Thoracic aorta (tissue), 2 donors: Measurements from ENCODE around the gene KRTAP4-16. TPM values are rescaled to one million over a fixed set of nuclear protein-coding genes. Genes with fewer than 3 reads are reported as not detected.
"Not testable (repeated sequence)": the region's sequence is repeated elsewhere in the genome, so short reads cannot be mapped to it uniquely, and the experiment has no call there.

Source experiments
- ATAC-seq: fragments of 150-250 bp; one replicate; pipeline ENCODE4 v1.8.0; 2017; ENCODE audit warnings: low read depth; ENCODE audit not compliant: insufficient number of reproducible peaks, low FRiP score
- DNase-seq: peaks from one replicate; pipeline ENCODE4 v3.0.0-alpha.2; 2020; ENCODE audit warnings: low spot score
- H3K27ac ChIP-seq, 2 donors: fragments of 200-600 bp; sonication (generic); 1 replicate in 1 of 2; 2 replicates in 1 of 2; pipeline ENCODE4 v1.5.1; 2016; ENCODE audit warnings: mild to moderate bottlenecking in 2 of 2, moderate library complexity in 2 of 2
- H3K27me3 ChIP-seq: fragments of 200-600 bp; sonication (generic); replicated peaks from 2 replicates; pipeline ENCODE4 v1.6.0; 2016; ENCODE audit warnings: mild to moderate bottlenecking; ENCODE audit not compliant: insufficient read depth
- H3K36me3 ChIP-seq: fragments of 200-600 bp; sonication (generic); one replicate; pipeline ENCODE4 v1.5.1; 2016
- H3K4me1 ChIP-seq, 2 donors: fragments of 200-600 bp; sonication (generic); 1 replicate in 1 of 2; 2 replicates in 1 of 2; pipeline versions ENCODE4 v1.5.1 to v1.6.0; 2016; ENCODE audit warnings: low read depth in 2 of 2, mild to moderate bottlenecking in 1 of 2; ENCODE audit not compliant: control insufficient read depth in 1 of 2
- H3K4me3 ChIP-seq: fragments of 200-600 bp; sonication (generic); 2 replicates; pipeline ENCODE4 v1.5.1; 2016; ENCODE audit warnings: mild to moderate bottlenecking
- H3K9me3 ChIP-seq: fragments of 200-600 bp; sonication (generic); 2 replicates; pipeline ENCODE4 v1.5.1; 2016
- total RNA-seq, 2 donors: library from RNA; depleted of rRNA; stranded (reverse); fragments of >200 nt; gene quantifications; one replicate each; pipeline versions ENCODE4 v1.1.0 to v1.2.3, GENCODE V29; 2016
- TF ChIP-seq, protein P1 (sequence below): fragments of 200-600 bp; sonication (generic); IDR thresholded peaks from one replicate; pipeline ENCODE4 v1.5.1; 2019; ENCODE audit warnings: antibody characterized with exemption

The KRTAP4-16 gene
- total RNA-seq, 2 donors from 2014 or later = not detected

DNA sequence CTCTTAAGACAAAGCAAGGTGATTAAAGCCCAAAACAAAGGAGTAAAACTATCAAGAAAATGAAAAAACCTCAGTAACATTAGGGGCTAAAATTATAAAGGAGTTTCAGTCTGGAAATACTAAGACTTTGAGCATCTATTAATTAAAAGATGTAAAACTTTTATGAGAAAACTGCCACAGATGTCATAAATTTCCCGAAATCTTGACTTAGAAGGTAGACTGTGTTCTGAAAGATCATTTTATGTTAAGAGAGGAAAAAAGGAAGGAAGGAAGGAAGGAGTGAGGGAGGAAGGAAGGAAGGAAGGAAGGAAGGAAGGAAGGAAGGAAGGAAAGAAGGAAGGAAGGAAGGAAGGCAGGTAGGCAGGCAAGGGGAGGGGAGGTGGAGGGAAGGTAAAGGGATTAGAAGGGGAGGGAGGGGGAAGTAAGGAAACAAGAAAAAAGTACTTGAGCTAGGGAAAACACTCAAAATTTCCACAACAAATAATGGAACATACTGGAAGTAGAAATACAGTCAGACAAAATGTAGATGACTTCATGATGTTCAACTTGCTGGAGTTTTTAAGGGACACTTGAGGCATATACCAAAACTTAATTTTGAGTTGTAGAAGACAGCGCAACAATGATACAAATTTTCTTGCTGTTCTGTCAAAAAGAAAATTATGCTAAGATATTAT, 45.7 kb upstream of the KRTAP4-16 start:
- Histone ChIP-seq H3K36me3 (no peaks in the 10 kb centered on the region), H3K27me3 (no peaks in the 10 kb centered on the region), H3K4me3 (no peak overlapping the region), H3K4me1 (no peaks in the 10 kb centered on the region), H3K9me3 (peaks cover 5% of the 10 kb centered on the region), H3K27ac (no peak overlapping the region)
- ATAC-seq (no peak), DNase-seq (no peak)
- TF ChIP-seq, protein P1, sequence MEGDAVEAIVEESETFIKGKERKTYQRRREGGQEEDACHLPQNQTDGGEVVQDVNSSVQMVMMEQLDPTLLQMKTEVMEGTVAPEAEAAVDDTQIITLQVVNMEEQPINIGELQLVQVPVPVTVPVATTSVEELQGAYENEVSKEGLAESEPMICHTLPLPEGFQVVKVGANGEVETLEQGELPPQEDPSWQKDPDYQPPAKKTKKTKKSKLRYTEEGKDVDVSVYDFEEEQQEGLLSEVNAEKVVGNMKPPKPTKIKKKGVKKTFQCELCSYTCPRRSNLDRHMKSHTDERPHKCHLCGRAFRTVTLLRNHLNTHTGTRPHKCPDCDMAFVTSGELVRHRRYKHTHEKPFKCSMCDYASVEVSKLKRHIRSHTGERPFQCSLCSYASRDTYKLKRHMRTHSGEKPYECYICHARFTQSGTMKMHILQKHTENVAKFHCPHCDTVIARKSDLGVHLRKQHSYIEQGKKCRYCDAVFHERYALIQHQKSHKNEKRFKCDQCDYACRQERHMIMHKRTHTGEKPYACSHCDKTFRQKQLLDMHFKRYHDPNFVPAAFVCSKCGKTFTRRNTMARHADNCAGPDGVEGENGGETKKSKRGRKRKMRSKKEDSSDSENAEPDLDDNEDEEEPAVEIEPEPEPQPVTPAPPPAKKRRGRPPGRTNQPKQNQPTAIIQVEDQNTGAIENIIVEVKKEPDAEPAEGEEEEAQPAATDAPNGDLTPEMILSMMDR = no peak

DNA sequence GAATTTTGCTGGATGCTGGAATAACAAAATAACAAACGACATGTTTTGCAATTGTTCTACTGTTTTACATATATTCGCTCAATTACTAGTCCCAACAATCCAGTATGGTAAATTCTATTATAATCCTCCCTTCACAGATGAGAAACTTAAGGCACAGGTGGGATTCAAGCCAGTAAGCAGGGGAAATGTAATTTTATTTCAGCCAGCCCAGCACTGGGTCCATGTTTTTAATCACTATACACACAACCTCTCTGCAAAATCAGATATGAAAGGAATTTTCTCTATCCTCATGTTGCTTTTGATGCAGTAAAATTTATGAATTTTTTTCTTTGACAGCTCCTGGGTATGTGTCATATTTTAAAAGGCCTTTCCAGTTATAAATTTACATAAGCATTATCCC, 43.3 kb upstream of the KRTAP4-16 start:
- Histone ChIP-seq H3K4me1 (no peaks in the 10 kb centered on the region), H3K27ac (no peak overlapping the region), H3K4me3 (no peak overlapping the region), H3K9me3 (peaks cover 5% of the 10 kb centered on the region), H3K36me3 (no peaks in the 10 kb centered on the region), H3K27me3 (no peaks in the 10 kb centered on the region)
- DNase-seq (no peak), ATAC-seq (no peak)
- TF ChIP-seq, protein P1 = no peak

DNA sequence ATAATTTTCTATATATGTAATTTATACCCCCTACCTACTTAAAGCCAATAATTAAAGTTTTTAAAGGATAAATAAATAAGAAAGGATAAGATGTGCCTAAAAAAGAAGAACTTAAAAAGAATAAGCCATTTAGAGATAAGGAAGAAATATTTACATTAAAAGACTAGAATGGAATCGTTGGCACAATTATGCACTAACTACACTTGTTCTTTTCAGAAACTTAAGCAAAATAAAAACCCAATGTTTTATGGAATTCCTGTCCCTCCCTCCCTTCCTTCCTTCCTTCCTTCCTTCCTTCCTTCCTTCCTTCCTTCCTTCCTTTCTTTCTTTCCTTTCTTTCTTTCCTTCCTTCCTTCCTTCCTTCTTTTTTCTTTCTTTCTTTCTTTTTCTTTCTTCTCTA, 42.8 kb upstream of the KRTAP4-16 start:
- TF ChIP-seq, protein P1 = no peak
- Histone ChIP-seq H3K4me1 (no peaks in the 10 kb centered on the region), H3K27me3 (no peaks in the 10 kb centered on the region), H3K36me3 (no peaks in the 10 kb centered on the region), H3K4me3 (no peak overlapping the region), H3K27ac (no peak overlapping the region), H3K9me3 (peaks cover 5% of the 10 kb centered on the region)
- ATAC-seq (no peak), DNase-seq (no peak)

DNA sequence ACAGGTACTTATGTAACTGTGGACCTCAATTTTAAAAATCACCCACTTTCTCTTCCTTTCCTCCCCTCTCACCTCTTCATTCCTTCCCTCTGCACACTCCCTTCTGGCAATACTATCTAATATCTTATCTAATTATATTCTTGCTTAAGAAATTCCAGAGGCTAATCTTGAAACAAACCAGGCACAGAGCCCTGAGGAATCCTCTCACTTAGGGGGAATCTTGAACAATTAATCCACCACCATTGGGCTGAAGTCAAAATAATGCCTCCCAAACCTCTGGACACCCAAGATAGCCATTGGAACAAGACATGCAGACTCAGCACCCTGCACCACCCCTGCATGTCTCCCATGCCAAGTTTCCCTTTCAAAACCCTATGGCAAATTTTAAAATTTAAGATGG, 39.4 kb upstream of the KRTAP4-16 start:
- DNase-seq (no peak), ATAC-seq (no peak)
- Histone ChIP-seq H3K9me3 (peaks cover 5% of the 10 kb centered on the region), H3K27me3 (no peaks in the 10 kb centered on the region), H3K27ac (no peak overlapping the region), H3K36me3 (no peaks in the 10 kb centered on the region), H3K4me1 (no peaks in the 10 kb centered on the region), H3K4me3 (no peak overlapping the region)
- TF ChIP-seq, protein P1 = no peak

DNA sequence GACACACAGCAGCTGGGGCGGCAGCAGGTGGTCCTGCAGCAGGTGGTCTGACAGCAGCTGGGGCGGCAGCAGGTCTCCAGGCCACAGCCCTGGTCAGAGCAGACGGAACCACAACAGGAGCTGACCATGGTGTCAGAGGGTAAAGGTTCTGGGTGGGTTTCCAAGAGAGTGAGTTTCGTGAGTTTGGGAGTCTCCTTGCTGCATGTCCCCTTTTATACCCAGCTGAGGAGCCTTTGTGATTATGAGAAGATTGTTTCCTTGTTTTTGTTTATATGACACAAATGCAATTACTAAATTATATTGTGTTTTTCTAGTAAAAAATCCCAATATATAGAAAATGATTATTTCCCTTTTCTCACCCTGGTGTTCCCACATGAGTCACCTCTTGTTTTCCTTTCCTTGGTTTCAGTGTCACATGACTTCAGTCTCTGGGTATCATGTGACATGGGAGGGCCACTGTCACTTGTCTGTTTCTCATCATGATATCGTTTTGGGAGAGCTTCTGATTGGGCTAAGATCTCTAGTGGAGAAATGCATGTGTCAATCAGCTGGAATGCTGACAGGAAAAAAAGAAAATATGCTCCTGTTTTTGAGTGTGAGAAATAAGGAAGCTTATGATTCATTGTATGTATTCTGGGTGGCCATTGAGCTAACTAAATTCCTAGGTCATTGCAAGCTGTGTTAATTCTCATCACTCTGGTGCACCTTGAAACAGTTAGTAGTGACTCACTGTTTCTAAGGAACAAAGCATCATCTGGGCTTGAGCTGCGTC, 38.5 kb upstream of the KRTAP4-16 start, which contains the start of gene KRTAP4-6:
KRTAP4-6 (minus strand) TSS at position 185 of the 772 bp plus-strand sequence; CDS start at position 128, 57 bp downstream.
- Histone ChIP-seq H3K4me3 (no peak within 1 kb of the TSS), H3K36me3 (no peaks in the 10 kb centered on the region), H3K4me1 (no peaks in the 10 kb centered on the region), H3K27me3 (no peaks in the 10 kb centered on the region), H3K27ac (no peak within 1 kb of the TSS), H3K9me3 (peaks cover 5% of the 10 kb centered on the region)
- no peak for DNase-seq
- TF ChIP-seq, protein P1 = no peak
- no peak for ATAC-seq

DNA sequence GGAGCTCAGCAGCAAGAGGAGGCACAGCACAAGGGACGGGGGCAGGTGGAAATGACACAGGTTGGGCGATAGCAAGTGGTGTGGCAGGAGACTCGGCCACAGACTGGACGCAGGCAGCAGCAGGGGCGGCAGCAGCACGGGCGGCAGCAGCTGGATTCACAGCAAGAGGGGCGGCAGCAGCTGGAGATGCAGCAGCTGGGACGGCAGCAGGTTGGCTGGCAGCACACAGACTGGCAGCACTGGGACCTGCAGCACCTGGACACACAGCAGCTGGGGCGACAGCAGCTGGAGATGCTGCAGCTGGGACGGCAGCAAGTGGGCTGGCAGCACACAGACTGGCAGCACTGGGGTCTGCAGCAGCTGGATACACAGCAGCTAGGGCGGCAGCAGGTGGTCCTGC, 37.9 kb upstream of the KRTAP4-16 start:
- H3K36me3 ChIP-seq, ATAC-seq, DNase-seq, H3K27ac ChIP-seq, H3K4me3 ChIP-seq, H3K27me3 ChIP-seq, H3K4me1 ChIP-seq, H3K9me3 ChIP-seq: not testable (repeated sequence)
